HEK293T (cell line): ENCODE data around the gene FAM120AOS.
A peak's percentile ranks its signal among the peaks of the same experiment; 100 is the strongest.
"Not testable (repeated sequence)": the region's sequence is repeated elsewhere in the genome, so short reads cannot be mapped to it uniquely, and the experiment has no call there.

Source experiments
- CTCF ChIA-PET: fragments of 350-600 bp; formaldehyde crosslinking; extraction: SDS; loops from one replicate; lab custom pipeline; 2021; ENCODE audit warnings: antibody characterized with exemption, inconsistent platforms; lab: Yijun Ruan, JAX
- POLR2A ChIA-PET: fragments of 350-600 bp; formaldehyde crosslinking; extraction: SDS; loops from one replicate; lab custom pipeline; 2020; ENCODE audit warnings: antibody characterized with exemption, inconsistent platforms; lab: Yijun Ruan, JAX
- DNase-seq: peaks from one replicate; pipeline ENCODE4 v3.0.0; 2012; ENCODE audit warnings: mixed read lengths; ENCODE audit errors: extremely low spot score
- ARNT ChIP-seq: fragments of 450-650 bp; IDR thresholded peaks from 2 replicates; pipeline ENCODE4 v1.6.1; 2017; ENCODE audit warnings: mild to moderate bottlenecking
- BHLHE40 ChIP-seq: fragments of 450-650 bp; IDR thresholded peaks from 2 replicates; pipeline ENCODE4 v1.6.1; 2016; ENCODE audit warnings: mild to moderate bottlenecking, moderate library complexity, borderline replicate concordance
- CTBP1 ChIP-seq: fragments of 450-650 bp; IDR thresholded peaks from 2 replicates; pipeline ENCODE4 v1.6.1; 2016; ENCODE audit warnings: borderline replicate concordance
- ELF4 ChIP-seq: fragments of 450-650 bp; IDR thresholded peaks from 2 replicates; pipeline ENCODE4 v1.6.1; 2017; ENCODE audit warnings: antibody characterized with exemption
- FOXA1 ChIP-seq: fragments of 450-650 bp; IDR thresholded peaks from 2 replicates; pipeline ENCODE4 v1.6.1; 2016; ENCODE audit warnings: mild to moderate bottlenecking
- FOXK2 ChIP-seq: fragments of 450-650 bp; IDR thresholded peaks from 2 replicates; pipeline ENCODE4 v1.6.1; 2016; ENCODE audit warnings: mild to moderate bottlenecking
- FOXM1 ChIP-seq: fragments of 450-650 bp; IDR thresholded peaks from 2 replicates; pipeline ENCODE4 v1.6.1; 2017; ENCODE audit warnings: mild to moderate bottlenecking, borderline replicate concordance
- HDGF ChIP-seq: fragments of 450-650 bp; IDR thresholded peaks from 2 replicates; pipeline ENCODE4 v1.6.1; 2017; ENCODE audit warnings: antibody characterized with exemption, borderline replicate concordance
- L3MBTL2 ChIP-seq: fragments of 450-650 bp; conservative IDR thresholded peaks from 2 replicates; pipeline ENCODE4 v1.6.1; 2016; ENCODE audit warnings: mild to moderate bottlenecking
- LEF1 ChIP-seq: fragments of 450-650 bp; IDR thresholded peaks from 2 replicates; pipeline ENCODE4 v1.6.1; 2017; ENCODE audit warnings: mild to moderate bottlenecking, borderline replicate concordance
- NFRKB ChIP-seq: fragments of 450-650 bp; IDR thresholded peaks from 2 replicates; pipeline ENCODE4 v1.6.1; 2016; ENCODE audit warnings: mild to moderate bottlenecking, moderate library complexity
- PKNOX1 ChIP-seq: fragments of 450-650 bp; IDR thresholded peaks from 2 replicates; pipeline ENCODE4 v1.6.1; 2016
- SP1 ChIP-seq: fragments of 450-650 bp; IDR thresholded peaks from 2 replicates; pipeline ENCODE4 v1.6.1; 2017
- SUZ12 ChIP-seq: fragments of 450-650 bp; IDR thresholded peaks from 2 replicates; pipeline ENCODE4 v1.6.1; 2016; ENCODE audit warnings: mild to moderate bottlenecking
- TARDBP ChIP-seq: fragments of 450-650 bp; IDR thresholded peaks from 2 replicates; pipeline ENCODE4 v1.6.1; 2016
- ZNF384 ChIP-seq: fragments of 450-650 bp; IDR thresholded peaks from 2 replicates; pipeline ENCODE4 v1.6.1; 2016

Gene FAM120AOS

DNA sequence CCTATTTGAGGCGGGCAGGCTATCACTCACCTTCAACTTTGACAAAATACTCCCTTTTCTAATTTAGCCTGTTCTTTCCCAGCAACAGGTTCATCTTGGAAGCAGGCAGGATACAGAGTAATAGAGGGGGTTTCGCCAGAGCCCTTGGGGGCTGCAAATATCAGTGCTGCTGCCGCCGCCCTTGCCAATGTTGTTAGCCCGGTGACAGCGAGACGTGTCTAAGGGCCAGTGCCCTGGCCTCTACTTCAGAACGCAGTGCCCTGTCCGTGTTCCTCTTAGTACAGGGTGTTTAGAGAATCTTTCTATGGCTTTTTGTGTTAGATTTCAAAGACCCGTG lies 703 bp downstream of the FAM120AOS start:
- ChIA-PET CTCF (no interaction called here), POLR2A (interaction anchor here (1.0 to 2.3 kb wide), 4 partner anchors 12 to 114 kb away, joined by 3 to 15 read pairs (median 8); no protein-coding TSS in a partner anchor)
- DNase-seq = no peak
- TF ChIP-seq HDGF (no peak), ARNT (no peak), TARDBP (no peak), FOXA1 (no peak), SP1 (no peak), ELF4 (no peak), FOXK2 (no peak)

DNA sequence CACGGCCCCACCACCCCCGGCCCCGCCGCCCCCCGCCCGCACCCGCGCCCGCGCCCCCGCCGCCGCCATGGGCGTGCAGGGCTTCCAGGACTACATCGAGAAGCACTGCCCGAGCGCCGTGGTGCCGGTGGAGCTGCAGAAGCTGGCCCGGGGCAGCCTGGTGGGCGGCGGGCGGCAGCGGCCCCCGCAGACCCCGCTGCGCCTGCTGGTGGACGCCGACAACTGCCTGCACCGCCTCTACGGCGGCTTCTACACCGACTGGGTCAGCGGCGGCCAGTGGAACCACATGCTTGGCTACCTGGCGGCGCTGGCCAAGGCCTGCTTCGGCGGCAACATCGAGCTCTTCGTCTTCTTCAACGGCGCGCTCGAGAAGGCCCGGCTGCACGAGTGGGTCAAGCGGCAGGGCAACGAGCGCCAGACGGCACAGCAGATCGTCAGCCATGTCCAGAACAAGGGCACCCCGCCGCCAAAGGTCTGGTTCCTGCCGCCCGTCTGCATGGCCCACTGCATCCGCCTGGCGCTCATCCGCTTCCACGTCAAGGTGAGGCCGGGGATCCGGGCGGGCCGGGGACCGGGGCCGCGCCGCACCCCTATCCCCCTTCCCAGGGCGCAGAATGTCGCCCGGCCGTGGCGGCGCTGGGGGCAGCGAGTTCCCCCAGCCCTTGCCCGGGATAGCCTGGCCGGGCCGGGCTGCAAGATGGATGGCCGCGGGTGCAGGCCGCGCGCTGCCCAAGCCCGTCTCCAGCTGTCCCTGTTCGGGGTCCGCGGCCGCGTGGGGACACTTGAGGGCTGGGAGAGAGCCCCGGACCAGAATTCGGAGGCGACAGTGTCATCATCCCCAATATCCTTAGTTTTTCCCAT lies 1.3 kb downstream of the FAM120AOS start:
- ChIA-PET POLR2A (interaction anchor here (0.8 to 2.3 kb wide), 2 partner anchors 13 to 16 kb away, joined by 3 to 12 read pairs; no protein-coding TSS in a partner anchor), CTCF (no interaction called here)
- DNase-seq = peak; percentile 31
- TF ChIP-seq FOXK2 (no peak), NFRKB (no peak)

- TF ChIP-seq FOXA1 (no peak), SUZ12 (no peak), ZNF384 (no peak), L3MBTL2 (peak; percentile 42)
- ChIA-PET POLR2A (interaction anchor here (0.8 to 2.3 kb wide), 3 partner anchors 14 to 115 kb away, joined by 6 to 12 read pairs (median 6); no protein-coding TSS in a partner anchor), CTCF (no interaction called here)
- DNase-seq = peak; percentile 74
Measured at GRCh38 chr9:93450945-93451815, 2.2 kb downstream of the FAM120AOS start, which contains the start of gene FAM120A. FAM120A (plus strand) TSS chr9:93451685; CDS start chr9:93451916, 231 bp downstream.

DNA sequence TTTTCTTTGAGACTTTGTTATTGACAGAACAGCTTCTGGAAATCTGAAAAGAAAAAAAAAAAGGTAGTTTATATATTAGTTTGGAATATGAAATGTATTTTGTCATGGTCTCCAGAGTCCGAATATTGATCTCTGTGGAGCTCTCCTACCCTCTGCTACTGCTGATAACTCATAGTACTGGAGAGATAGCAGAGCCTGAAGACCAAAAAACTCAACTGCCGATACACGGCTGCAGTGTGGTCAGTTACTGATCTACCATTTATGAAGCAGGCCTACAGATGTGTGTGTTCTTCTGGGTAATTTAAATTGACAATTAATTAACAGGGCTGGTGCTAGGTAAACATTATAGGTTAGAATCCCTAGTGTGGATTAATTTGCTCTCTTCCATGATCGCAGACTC lies 5.7 kb downstream of the FAM120AOS start:
- no peak for DNase-seq
- TF ChIP-seq TARDBP = no peak
- TF ChIP-seq ELF4 = no peak
- TF ChIP-seq FOXK2 = no peak
- TF ChIP-seq CTBP1 = no peak
- no peak for TF ChIP-seq FOXA1
- ChIA-PET CTCF (interaction anchor here (0.7 kb wide), 1 partner anchor 39 kb away, joined by 3 read pairs; no protein-coding TSS in a partner anchor), POLR2A (interaction anchor here (0.8 kb wide), 1 partner anchor 119 kb away, joined by 3 read pairs; no protein-coding TSS in a partner anchor)

DNA sequence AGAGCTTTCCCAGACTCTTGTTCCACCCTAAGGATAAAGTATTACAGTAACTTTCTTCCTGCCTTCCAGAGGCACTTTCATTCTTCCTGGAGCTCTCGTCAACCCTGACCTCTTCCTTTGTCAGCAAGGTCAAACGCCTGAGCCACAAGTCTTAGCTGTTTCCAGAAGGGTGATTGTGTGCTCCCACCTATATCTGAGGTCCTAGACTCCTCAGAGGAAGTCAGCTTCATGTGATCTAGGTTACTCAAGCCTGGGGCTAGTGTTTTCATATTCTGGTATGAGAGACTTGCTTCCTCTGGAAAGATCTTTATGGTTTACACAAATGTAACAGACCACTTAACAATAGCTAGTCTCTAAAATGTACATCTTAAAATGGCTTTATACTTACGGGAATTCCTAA lies 7.3 kb downstream of the FAM120AOS start:
- POLR2A ChIA-PET = no interaction called here

GRCh38 chr9:93440896-93441580 lies 12.3 kb downstream of the FAM120AOS start:
- CTCF ChIA-PET = no interaction called here
- no peak for DNase-seq

More for the DNA sequence above, 7.3 kb downstream of the FAM120AOS start:
- CTCF ChIA-PET = interaction anchor here (0.6 kb wide), 1 partner anchor 64 kb away, joined by 3 read pairs; no protein-coding TSS in a partner anchor
- TF ChIP-seq L3MBTL2 (no peak), LEF1 (no peak), ARNT (no peak), ZNF384 (no peak), HDGF (no peak), PKNOX1 (no peak), SUZ12 (no peak), FOXM1 (no peak), TARDBP (no peak), SP1 (no peak), FOXA1 (no peak), CTBP1 (no peak), NFRKB (no peak), FOXK2 (no peak), ELF4 (no peak), BHLHE40 (no peak)
- DNase-seq = no peak

GRCh38 chr9:93439301-93439700 lies 14.1 kb downstream of the FAM120AOS start:
- POLR2A ChIA-PET, CTCF ChIA-PET, DNase-seq: not testable (repeated sequence)

More at GRCh38 chr9:93440896-93441580, 12.3 kb downstream of the FAM120AOS start:
- TF ChIP-seq ZNF384 (no peak), FOXK2 (no peak), SP1 (no peak), NFRKB (no peak), CTBP1 (no peak), PKNOX1 (no peak), ARNT (no peak), TARDBP (no peak), BHLHE40 (no peak), LEF1 (no peak), L3MBTL2 (no peak), FOXM1 (no peak), HDGF (no peak), ELF4 (no peak), SUZ12 (no peak), FOXA1 (no peak)
- POLR2A ChIA-PET = no interaction called here
